Measurements from ENCODE around the gene TSPAN16.

DNA sequence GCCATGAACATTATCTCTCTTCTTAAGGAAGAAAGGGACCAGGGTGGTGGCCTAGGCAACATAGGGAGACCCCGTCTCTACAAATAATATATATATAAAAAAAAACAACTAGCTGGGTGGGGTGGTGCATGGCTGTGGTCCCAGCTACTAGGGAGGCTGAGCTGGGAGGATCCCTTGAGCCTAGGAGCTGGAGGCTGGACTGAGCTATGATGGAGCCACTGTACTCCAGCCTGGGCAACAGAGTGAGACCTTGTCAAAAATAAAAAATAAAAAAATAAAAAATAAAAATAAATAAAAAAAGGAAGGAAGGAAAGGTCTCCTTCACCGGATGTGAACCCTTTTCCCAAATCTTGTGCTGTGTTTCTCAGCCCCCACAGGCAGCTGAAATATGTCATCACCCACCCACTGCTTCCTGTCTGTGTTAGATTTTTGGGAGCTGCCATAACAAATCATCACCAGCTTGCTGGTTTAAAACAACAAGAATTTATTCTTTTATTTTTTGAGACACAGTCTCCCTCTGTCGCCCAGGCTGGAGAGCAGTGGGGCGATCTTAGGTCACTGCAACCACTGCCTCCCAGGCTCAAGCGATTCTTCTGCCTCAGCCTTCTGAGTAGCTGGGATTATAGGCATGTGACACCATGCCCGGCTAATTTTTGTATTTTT, 9.5 kb upstream of the TSPAN16 start:
- TF ChIP-seq, protein P1, sequence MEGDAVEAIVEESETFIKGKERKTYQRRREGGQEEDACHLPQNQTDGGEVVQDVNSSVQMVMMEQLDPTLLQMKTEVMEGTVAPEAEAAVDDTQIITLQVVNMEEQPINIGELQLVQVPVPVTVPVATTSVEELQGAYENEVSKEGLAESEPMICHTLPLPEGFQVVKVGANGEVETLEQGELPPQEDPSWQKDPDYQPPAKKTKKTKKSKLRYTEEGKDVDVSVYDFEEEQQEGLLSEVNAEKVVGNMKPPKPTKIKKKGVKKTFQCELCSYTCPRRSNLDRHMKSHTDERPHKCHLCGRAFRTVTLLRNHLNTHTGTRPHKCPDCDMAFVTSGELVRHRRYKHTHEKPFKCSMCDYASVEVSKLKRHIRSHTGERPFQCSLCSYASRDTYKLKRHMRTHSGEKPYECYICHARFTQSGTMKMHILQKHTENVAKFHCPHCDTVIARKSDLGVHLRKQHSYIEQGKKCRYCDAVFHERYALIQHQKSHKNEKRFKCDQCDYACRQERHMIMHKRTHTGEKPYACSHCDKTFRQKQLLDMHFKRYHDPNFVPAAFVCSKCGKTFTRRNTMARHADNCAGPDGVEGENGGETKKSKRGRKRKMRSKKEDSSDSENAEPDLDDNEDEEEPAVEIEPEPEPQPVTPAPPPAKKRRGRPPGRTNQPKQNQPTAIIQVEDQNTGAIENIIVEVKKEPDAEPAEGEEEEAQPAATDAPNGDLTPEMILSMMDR (IDR thresholded peaks at IDR 0.05; ENCODE audit: low read length) = no peak
- TF ChIP-seq EZH2 (optimal IDR thresholded peaks at IDR 0.05; ENCODE audit: low read depth, low read length) (no peak), EZH2phosphoT487 (IDR thresholded peaks at IDR 0.05; ENCODE audit: low read length) (no peak)

Data from MM.1S (cell line).